Measurements from ENCODE around the gene IMP4.

Gene IMP4

DNA sequence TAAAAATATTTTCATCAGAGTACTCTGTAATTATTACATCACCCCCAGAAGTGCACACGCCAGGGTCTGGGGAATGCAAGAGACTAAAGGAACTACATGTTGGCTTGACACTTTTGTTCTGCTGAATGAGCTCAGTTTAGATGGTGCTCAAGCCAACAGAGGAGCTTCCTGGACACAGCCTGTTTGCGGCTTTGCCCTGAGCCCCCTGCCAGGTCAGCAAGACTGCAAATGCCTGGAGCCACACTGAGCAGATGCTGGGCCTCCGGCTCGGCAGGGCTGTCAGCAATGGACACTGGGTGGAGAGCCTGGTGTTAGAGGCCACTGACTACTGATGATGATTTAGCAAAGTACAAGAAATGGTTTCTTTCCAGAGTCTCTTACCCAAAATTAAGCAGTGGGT lies 45.1 kb downstream of the IMP4 start:
- Histone ChIP-seq H3K36me3 (ENCODE audit: insufficient read depth, low read length) (no peaks in the 10 kb centered on the region), H3K4me1 (ENCODE audit: insufficient read depth, low read length) (0 out of 2 replicates have a peak, but pooled peaks cover 6% of the 10 kb centered on the region), H3K9me3 (ENCODE audit: control insufficient read depth, insufficient read depth, low read length) (no peaks in the 10 kb centered on the region)

DNA sequence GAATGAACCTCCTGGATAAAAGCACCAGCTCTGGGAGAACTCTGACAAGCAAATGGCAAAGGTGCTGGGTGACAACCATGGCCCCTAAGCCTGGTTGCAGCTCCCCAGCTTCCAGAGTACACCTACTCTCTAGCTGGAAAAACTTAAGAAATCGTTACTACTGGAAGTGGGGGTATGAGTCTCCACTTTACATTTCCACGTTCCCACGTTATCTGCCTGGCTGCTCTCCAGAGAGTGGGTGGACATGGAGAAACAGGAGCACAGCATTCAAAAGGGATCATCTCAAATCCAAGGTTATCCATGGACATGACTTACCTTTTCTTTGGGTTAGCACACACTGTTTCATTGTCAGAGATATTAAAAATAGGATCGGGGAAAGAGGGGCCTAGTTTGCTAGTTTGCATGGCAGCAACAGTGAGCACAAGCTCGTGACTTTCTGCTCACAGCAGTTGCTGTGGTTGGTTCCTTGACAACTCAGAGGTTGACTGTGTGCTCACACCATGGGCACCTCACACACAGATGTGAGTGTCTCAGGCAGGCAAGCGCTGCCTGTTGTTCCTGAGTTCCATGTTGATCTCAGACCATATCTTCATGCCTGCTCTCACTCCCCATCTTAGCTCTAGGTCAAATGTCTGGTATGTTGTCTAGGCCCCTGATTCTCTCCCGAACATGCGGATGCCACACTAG lies 45.7 kb downstream of the IMP4 start:
- H3K9ac ChIP-seq (ENCODE audit: low read depth, low read length): no peak overlapping the region
- H3K4me1 ChIP-seq (ENCODE audit: insufficient read depth, low read length): 0 out of 2 replicates have a peak, but pooled peaks cover 6% of the 10 kb centered on the region
- no peaks in the 10 kb centered on the region for H3K9me3 ChIP-seq (ENCODE audit: control insufficient read depth, insufficient read depth, low read length)
- no peaks in the 10 kb centered on the region for H3K36me3 ChIP-seq (ENCODE audit: insufficient read depth, low read length)

More for the DNA sequence above, 45.1 kb downstream of the IMP4 start:
- H3K9ac ChIP-seq (ENCODE audit: low read depth, low read length): no peak overlapping the region

DNA sequence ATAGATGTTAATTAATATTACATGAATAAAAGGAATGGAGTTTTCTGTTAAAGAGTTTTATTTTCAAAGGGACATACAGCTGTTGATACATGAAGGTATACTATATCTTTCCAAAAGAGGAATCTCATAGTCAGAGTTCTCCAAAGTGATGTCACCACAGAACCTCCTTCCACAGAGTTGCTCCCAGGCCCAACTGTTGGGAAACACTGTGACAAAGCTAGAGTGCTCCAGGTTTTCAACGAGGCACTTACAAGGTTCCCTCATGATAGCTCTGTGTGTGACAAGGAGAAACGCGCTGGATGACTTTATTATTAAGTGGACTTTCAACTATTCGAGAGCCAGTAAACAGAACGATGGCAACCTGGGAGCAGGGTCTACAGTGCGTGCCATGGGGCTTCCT lies 46.7 kb downstream of the IMP4 start:
- Histone ChIP-seq H3K9me3 (ENCODE audit: control insufficient read depth, insufficient read depth, low read length) (no peaks in the 10 kb centered on the region), H3K36me3 (ENCODE audit: insufficient read depth, low read length) (no peaks in the 10 kb centered on the region), H3K9ac (ENCODE audit: low read depth, low read length) (no peak overlapping the region), H3K4me1 (ENCODE audit: insufficient read depth, low read length) (0 out of 2 replicates have a peak, but pooled peaks cover 6% of the 10 kb centered on the region)

DNA sequence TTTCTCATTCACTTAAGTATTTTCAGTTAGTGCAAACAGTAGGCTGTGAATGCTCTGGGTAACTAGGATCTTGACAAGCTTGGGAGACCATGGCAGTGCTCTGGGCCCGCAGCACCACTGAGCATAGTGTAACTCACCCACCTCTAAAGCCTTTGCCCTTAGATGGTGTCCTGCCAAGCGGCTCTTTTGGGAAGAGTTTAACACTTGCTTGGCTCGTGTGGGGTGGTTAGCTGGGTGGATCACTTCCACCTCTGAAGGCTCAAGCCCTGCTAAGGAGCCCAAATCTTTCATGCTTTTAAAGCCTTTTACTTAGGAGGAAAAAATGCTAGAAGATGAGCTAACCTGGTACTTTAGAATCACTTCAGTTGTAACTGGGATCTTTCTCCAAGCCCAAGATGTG lies 47.1 kb downstream of the IMP4 start:
- Histone ChIP-seq H3K4me1 (ENCODE audit: insufficient read depth, low read length) (0 out of 2 replicates have a peak, but pooled peaks cover 6% of the 10 kb centered on the region), H3K36me3 (ENCODE audit: insufficient read depth, low read length) (no peaks in the 10 kb centered on the region), H3K9ac (ENCODE audit: low read depth, low read length) (no peak overlapping the region), H3K9me3 (ENCODE audit: control insufficient read depth, insufficient read depth, low read length) (no peaks in the 10 kb centered on the region)

DNA sequence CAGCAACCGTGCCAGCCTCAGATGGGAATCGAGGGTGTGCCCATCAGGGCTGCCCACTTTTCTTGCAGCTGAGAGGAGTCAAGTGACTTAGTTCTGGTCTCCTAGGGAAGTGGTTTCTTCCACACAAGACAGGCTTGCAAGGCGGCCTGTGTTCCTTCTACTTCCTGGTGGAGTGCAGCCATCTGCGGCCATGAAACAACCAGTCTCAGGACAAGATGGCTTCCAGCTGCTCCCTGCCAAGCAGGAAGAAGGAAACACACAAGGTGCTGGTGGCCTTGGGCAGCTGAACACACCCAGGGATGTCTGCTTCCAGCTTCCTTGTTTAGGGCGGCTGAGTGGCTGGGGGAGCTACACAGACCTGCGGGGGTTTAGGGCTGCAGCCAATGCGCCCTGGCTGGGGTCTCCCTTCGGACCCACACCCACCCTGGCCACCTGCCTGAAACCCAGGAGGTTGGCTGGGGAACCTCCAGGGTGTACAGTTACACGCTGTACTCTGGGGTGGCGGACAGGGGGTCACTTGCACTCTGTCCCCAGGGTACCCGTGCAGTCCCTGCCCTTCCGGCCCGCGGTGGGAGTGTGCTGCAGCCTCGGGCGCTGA lies 47.9 kb downstream of the IMP4 start:
- Histone ChIP-seq H3K4me1 (ENCODE audit: insufficient read depth, low read length) (0 out of 2 replicates have a peak, but pooled peaks cover 6% of the 10 kb centered on the region), H3K9ac (ENCODE audit: low read depth, low read length) (peak overlapping the region; percentile 83; the same call in 1 of the 2 replicates), H3K36me3 (ENCODE audit: insufficient read depth, low read length) (no peaks in the 10 kb centered on the region), H3K9me3 (ENCODE audit: control insufficient read depth, insufficient read depth, low read length) (no peaks in the 10 kb centered on the region)

DNA sequence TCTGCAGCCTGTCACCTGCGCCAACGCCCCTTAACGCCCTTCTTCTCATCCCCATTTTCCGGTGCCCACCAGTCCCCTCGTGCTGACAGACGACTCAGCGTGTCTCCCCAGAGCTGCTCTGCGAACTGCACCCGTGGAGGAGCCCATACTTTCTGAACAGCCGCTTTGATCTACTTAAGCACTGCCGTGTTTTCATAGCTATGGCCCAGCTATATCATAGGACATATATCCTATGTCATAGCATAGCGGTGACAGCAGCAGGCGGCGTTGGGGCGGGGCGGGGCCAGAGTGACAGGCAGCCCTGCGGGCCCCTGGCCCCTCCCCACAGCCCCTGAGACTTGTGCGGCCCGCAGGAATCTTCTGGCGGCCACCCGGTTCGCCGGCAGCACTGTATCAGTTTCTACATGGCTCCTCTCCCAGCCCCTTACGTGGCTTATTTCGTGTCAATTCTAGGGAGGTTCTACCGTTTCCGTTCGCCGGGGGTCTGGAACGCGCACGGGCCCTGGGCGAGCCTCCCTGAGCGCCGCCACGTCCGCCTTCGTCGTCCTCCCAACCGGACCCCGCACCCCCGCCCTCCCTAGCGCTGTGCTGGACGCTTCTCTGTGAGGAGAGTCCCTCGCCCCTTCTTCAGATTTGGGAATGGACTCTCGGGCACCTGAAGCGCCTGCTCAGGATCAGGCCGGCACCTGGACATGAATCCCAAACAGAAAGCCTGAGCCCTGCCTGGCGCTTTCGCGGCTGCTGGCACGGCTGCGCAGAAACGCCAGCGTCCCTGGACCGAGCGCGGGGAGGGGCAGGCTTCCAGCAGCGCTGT lies 48.6 kb downstream of the IMP4 start:
- peak overlapping the region; percentile 83 for H3K9ac ChIP-seq (ENCODE audit: low read depth, low read length)
- H3K4me1 ChIP-seq (ENCODE audit: insufficient read depth, low read length): 0 out of 2 replicates have a peak, but pooled peaks cover 6% of the 10 kb centered on the region
- no peaks in the 10 kb centered on the region for H3K36me3 ChIP-seq (ENCODE audit: insufficient read depth, low read length)
- H3K9me3 ChIP-seq (ENCODE audit: control insufficient read depth, insufficient read depth, low read length): no peaks in the 10 kb centered on the region

DNA sequence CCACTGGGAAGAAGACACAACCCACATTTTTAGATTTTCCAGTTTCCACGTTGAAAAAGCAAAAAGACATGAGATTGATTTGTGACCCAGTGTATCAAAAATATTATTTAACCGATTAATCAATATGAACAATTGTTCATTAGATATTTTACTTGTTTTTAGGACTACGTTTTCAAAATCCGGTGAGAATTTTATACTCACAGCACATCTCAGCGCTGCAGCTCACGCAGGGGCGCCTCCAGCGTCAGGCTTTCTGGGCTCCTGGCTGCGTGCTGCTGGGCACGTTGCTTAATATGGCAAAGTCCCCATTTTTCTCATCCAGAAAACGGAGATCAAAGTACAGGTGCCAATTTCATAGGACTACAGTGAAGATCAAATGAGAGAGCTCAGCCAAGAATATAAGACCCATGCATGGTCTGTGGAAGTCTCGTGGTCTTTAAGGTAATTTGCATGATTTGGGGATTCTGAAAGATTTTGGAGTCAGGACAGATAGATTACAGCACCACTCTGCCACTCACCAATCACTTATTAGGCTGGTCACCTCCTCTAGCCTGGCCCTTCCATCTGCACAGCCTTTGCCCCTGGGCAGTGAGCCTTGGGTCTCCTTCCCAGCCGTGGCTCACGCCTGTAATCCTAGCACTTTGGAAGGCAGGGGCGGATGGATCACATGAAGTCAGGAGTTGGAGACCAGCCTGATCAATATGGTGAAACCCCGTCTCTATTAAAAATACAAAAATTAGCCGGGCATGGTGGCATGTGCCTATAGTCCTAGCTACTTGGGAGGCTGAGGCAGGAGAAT lies 49.4 kb downstream of the IMP4 start:
- H3K36me3 ChIP-seq (ENCODE audit: insufficient read depth, low read length): no peaks in the 10 kb centered on the region
- no peaks in the 10 kb centered on the region for H3K9me3 ChIP-seq (ENCODE audit: control insufficient read depth, insufficient read depth, low read length)
- H3K4me1 ChIP-seq (ENCODE audit: insufficient read depth, low read length): 0 out of 2 replicates have a peak, but pooled peaks cover 6% of the 10 kb centered on the region
- H3K9ac ChIP-seq (ENCODE audit: low read depth, low read length): peak overlapping the region; percentile 83; the same call in 1 of the 2 replicates

DNA sequence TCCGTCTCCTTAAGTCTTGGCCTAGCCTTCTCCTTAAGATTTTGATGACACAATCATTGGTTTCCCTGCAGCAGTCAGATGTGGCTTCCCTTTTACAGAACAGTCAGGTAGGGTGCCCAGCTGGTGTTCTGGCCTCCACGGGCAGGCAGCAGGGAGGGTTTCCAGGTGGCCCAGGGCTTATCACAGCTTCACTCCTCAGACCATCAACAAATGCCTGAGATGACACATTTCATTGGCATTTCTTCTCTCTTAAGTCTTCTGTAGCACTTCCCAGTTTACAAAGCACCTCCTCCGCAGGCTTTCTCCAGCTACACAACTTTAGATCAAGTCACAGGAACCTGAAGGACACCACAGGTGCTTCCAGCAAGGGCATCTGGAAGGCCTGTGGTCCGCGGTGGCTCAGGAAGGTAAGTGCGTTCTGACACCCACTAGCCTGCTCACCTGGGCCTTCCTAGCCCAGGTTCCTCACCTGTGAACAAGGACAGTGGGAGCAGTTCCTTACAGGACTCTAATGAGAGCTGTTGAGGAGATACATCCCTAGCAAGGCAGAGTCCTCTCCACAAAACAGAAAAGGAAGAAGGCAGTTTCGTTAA lies 50.7 kb downstream of the IMP4 start:
- H3K9me3 ChIP-seq (ENCODE audit: control insufficient read depth, insufficient read depth, low read length): no peaks in the 10 kb centered on the region

More for the DNA sequence above, 50.7 kb downstream of the IMP4 start:
- Histone ChIP-seq H3K4me1 (ENCODE audit: insufficient read depth, low read length) (no peaks in the 10 kb centered on the region), H3K9ac (ENCODE audit: low read depth, low read length) (no peak overlapping the region), H3K36me3 (ENCODE audit: insufficient read depth, low read length) (no peaks in the 10 kb centered on the region)

Measured in ES-I3 (cell line).